T-cell (primary cell): Measurements from ENCODE around the gene LRATD1. TPM values are rescaled to one million over a fixed set of nuclear protein-coding genes. Genes with fewer than 3 reads are reported as not detected.

ENCODE experiments used
- ATAC-seq, 4 experiments: fragments of 200-7000 bp in 3 of 4; fragments of 150-1000 bp in 1 of 4; cut with Tn5 transposase; replicated peaks in 1 of 4; 1 replicate in 3 of 4; 2 replicates in 1 of 4; pipeline ENCODE4 v1.10.0; 2021; ENCODE audit warnings: moderate library complexity in 3 of 4, mild to moderate bottlenecking in 2 of 4, moderate number of reproducible peaks in 1 of 4
- CTCF ChIA-PET, 2 donors: fragments of 300-600 bp; sonication (Branson Sonifier 250); formaldehyde crosslinking; loops; one replicate each; lab custom pipeline; 2022; ENCODE audit warnings: antibody characterized with exemption in 2 of 2; lab: Charles Lee
- POLR2A ChIA-PET, 2 donors: fragments of 300-600 bp; sonication (Branson Sonifier 250); formaldehyde crosslinking; loops; one replicate each; lab custom pipeline; 2022; ENCODE audit warnings: antibody characterized with exemption in 2 of 2; lab: Charles Lee
- DNase-seq, 35 experiments: peaks; one replicate each; pipeline versions ENCODE4 v3.0.0 to v3.0.0-alpha.2; 2013 to 2023
- H3K27ac ChIP-seq: one replicate; pipeline ENCODE4 v1.5.1; 2013; ENCODE audit warnings: low read length
- H3K27me3 ChIP-seq, 2 experiments: replicated peaks in 1 of 2; 1 replicate in 1 of 2; 2 replicates in 1 of 2; pipeline versions ENCODE4 v1.6.1 to v1.7.0; 2013; ENCODE audit warnings: low read length in 1 of 2, mixed read lengths in 1 of 2; ENCODE audit not compliant: control insufficient read depth in 2 of 2, insufficient read depth in 2 of 2; ENCODE audit errors: extremely low read depth in 1 of 2
- H3K36me3 ChIP-seq, 2 donors: 1 replicate in 1 of 2; 2 replicates in 1 of 2; pipeline versions ENCODE4 v1.6.1 to v1.7.0; 2013; ENCODE audit warnings: low read length in 1 of 2; ENCODE audit not compliant: control insufficient read depth in 2 of 2, insufficient read depth in 1 of 2; ENCODE audit errors: extremely low read depth in 1 of 2
- H3K4me1 ChIP-seq, 2 experiments: 1 replicate in 1 of 2; 2 replicates in 1 of 2; pipeline versions ENCODE4 v1.6.1 to v1.7.0; 2013; ENCODE audit warnings: low read length in 2 of 2, mixed read lengths in 1 of 2; ENCODE audit not compliant: insufficient read depth in 2 of 2, control insufficient read depth in 1 of 2; ENCODE audit errors: extremely low read depth in 1 of 2
- H3K4me3 ChIP-seq, 2 donors: 1 replicate in 1 of 2; 2 replicates in 1 of 2; pipeline versions ENCODE4 v1.5.1 to v1.7.0; 2013; ENCODE audit warnings: mild to moderate bottlenecking in 2 of 2, low read length in 1 of 2, moderate library complexity in 1 of 2; ENCODE audit not compliant: control insufficient read depth in 1 of 2; ENCODE audit errors: extremely low read depth in 1 of 2
- H3K9me3 ChIP-seq: 2 replicates; pipeline ENCODE4 v1.7.0; 2013
- H3K27ac Mint-ChIP-seq, 2 donors: one replicate each; pipeline ENCODE4 v1.8.0; 2020 to 2021; ENCODE audit warnings: mild to moderate bottlenecking in 2 of 2, mixed read lengths in 2 of 2
- H3K27me3 Mint-ChIP-seq, 2 donors: one replicate each; pipeline ENCODE4 v1.8.0; 2021 to 2022; ENCODE audit warnings: mixed read lengths in 2 of 2
- H3K36me3 Mint-ChIP-seq: one replicate; pipeline ENCODE4 v1.8.0; 2021; ENCODE audit warnings: mixed read lengths
- H3K4me1 Mint-ChIP-seq, 3 donors: one replicate each; pipeline ENCODE4 v1.8.0; 2020 to 2022; ENCODE audit warnings: mixed read lengths in 3 of 3, mild to moderate bottlenecking in 1 of 3
- H3K4me3 Mint-ChIP-seq, 3 donors: one replicate each; pipeline ENCODE4 v1.8.0; 2020 to 2022; ENCODE audit warnings: mild to moderate bottlenecking in 3 of 3, mixed read lengths in 3 of 3, moderate library complexity in 3 of 3
- H3K9me3 Mint-ChIP-seq, 3 donors: one replicate each; pipeline ENCODE4 v1.8.0; 2020 to 2022; ENCODE audit warnings: mixed read lengths in 3 of 3
- WGBS: methylation state at CpG from one replicate; pipeline ENCODE4 v1.1.5; 2013; ENCODE audit warnings: missing lambda C conversion rate; ENCODE audit not compliant: insufficient coverage; 5-methylcytosine and 5-hydroxymethylcytosine counted together
- total RNA-seq, 35 experiments: library from RNA in 6 of 35; stranded (reverse) in 6 of 35; fragments of 120-200 nt in 1 of 35; gene quantifications; one replicate each; pipeline versions ENCODE4 v1.2.1 to v1.2.4 and lab custom pipeline; 2013 to 2026

The LRATD1 gene
- total RNA-seq, 5 donors from 2014 or later (not counting 1 experiment from before 2014, with no cell fraction given) = 0.06 to 0.19 TPM; not detected in 3

GRCh38 chr2:14635391-14635871 lies 2.9 kb downstream of the LRATD1 start:
- H3K36me3 ChIP-seq = no peaks in the 10 kb centered on the region
- no peak overlapping the region for H3K27ac ChIP-seq
- Mint-ChIP-seq H3K27me3 (peaks cover 41 to 50% of the 10 kb centered on the region in 2 donors), H3K27ac (no peak overlapping the region), H3K4me1 (no peaks in the 10 kb centered on the region), H3K36me3 (no peaks in the 10 kb centered on the region), H3K9me3 (no peaks in the 10 kb centered on the region), H3K4me3 (no peak overlapping the region)
- no peak overlapping the region for H3K4me3 ChIP-seq
- peaks cover 0 to 3% of the 10 kb centered on the region in 2 experiments for H3K4me1 ChIP-seq
- POLR2A ChIA-PET = no interaction called here
- DNase-seq = no peak
- H3K27me3 ChIP-seq = peaks cover 15 to 35% of the 10 kb centered on the region in 2 experiments
- CTCF ChIA-PET = no interaction called here
- ATAC-seq = no peak
- 7% methylated on average over 19 of the region's 24 CpGs for WGBS
- H3K9me3 ChIP-seq = no peaks in the 10 kb centered on the region

- no peak overlapping the region for H3K27ac Mint-ChIP-seq
- H3K4me1 ChIP-seq = peaks cover 0 to 3% of the 10 kb centered on the region in 2 experiments
- no peaks in the 10 kb centered on the region for H3K4me1 Mint-ChIP-seq
- H3K9me3 Mint-ChIP-seq = peaks cover 0 to 4% (median 0%) of the 10 kb centered on the region in 3 donors
- H3K27me3 ChIP-seq = peaks cover 6 to 21% of the 10 kb centered on the region in 2 experiments
- H3K36me3 ChIP-seq = no peaks in the 10 kb centered on the region
- DNase-seq = no peak
- no peaks in the 10 kb centered on the region for H3K36me3 Mint-ChIP-seq
- H3K27me3 Mint-ChIP-seq = peaks cover 23 to 25% of the 10 kb centered on the region in 2 donors
- CTCF ChIA-PET = interaction anchor here in 1 of 2 donors (0.7 kb wide), 1 partner anchor 503 kb away, joined by 6 read pairs; no protein-coding TSS in a partner anchor
- POLR2A ChIA-PET = no interaction called here
- H3K4me3 Mint-ChIP-seq = no peak overlapping the region
- no peak for ATAC-seq
- no peak overlapping the region for H3K4me3 ChIP-seq
- no peaks in the 10 kb centered on the region for H3K9me3 ChIP-seq
- no CpG with 5 or more reads among the region's 2 CpGs for WGBS
- no peak overlapping the region for H3K27ac ChIP-seq
Measured at GRCh38 chr2:14638488-14638887, 6.0 kb downstream of the LRATD1 start.

DNA sequence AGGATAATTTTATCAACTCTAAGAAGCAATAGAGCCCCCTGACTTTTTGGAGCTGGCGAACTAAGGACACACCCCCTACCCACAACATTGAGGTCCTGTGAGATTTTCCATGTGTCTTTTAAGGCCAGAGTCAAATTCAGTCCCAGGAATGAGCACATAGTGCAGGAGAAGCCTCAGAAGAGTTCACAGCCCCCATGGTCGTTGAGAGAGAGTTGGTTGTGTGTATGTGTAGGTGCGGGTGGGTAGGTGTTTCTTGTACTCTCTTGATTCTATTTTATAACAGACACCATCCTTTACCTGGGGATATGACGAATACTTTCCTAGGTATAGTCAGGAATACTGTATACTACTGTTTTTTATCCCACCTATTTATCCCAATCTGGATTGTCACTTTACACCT lies 8.6 kb downstream of the LRATD1 start:
- no peaks in the 10 kb centered on the region for H3K36me3 Mint-ChIP-seq
- WGBS = no CpG with 5 or more reads among the region's 4 CpGs
- Histone ChIP-seq H3K27ac (no peak overlapping the region), H3K4me1 (no peaks in the 10 kb centered on the region), H3K36me3 (no peaks in the 10 kb centered on the region), H3K4me3 (no peak overlapping the region), H3K27me3 (peaks cover 0 to 6% of the 10 kb centered on the region in 2 experiments), H3K9me3 (no peaks in the 10 kb centered on the region)
- no peak overlapping the region for H3K27ac Mint-ChIP-seq
- peaks cover 0 to 4% (median 3%) of the 10 kb centered on the region in 3 donors for H3K9me3 Mint-ChIP-seq
- no peak for DNase-seq
- ChIA-PET CTCF (no interaction called here), POLR2A (no interaction called here)
- H3K4me3 Mint-ChIP-seq = no peak overlapping the region
- ATAC-seq = no peak
- no peaks in the 10 kb centered on the region for H3K4me1 Mint-ChIP-seq
- H3K27me3 Mint-ChIP-seq = peaks cover 10 to 19% of the 10 kb centered on the region in 2 donors

GRCh38 chr2:14642499-14642898 lies 10.0 kb downstream of the LRATD1 start:
- ATAC-seq = no peak
- H3K4me1 ChIP-seq = no peaks in the 10 kb centered on the region

DNA sequence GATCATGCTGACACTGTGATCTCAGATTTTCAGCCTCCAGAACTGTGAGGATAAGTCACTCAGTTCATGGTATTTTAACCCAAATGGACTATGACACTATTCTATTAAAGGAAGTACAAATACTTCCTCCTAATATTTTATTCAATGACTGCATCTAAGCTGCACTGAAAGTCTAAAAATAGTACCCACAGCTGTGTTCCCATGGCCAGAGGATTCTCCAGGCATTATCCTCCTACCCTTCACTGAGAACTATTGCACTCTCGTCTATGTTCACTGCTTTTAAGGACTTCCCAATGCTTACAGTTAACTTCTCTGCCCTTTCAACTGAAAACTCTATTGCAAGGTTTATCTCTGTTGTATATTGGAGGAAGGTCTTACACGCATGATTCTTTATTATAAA lies 15.2 kb downstream of the LRATD1 start:
- no peaks in the 10 kb centered on the region for H3K27me3 ChIP-seq
- no peaks in the 10 kb centered on the region for H3K36me3 ChIP-seq
- Mint-ChIP-seq H3K4me3 (no peak overlapping the region), H3K4me1 (no peaks in the 10 kb centered on the region), H3K36me3 (no peaks in the 10 kb centered on the region), H3K27ac (no peak overlapping the region), H3K9me3 (peaks cover 0 to 3% (median 0%) of the 10 kb centered on the region in 3 donors), H3K27me3 (peaks cover 0 to 5% of the 10 kb centered on the region in 2 donors)
- no peak overlapping the region for H3K27ac ChIP-seq
- H3K9me3 ChIP-seq = no peaks in the 10 kb centered on the region
- WGBS = no CpG with 5 or more reads among the region's 2 CpGs
- no peak for DNase-seq
- ChIA-PET POLR2A (no interaction called here), CTCF (no interaction called here)
- ATAC-seq = no peak
- no peak overlapping the region for H3K4me3 ChIP-seq
- H3K4me1 ChIP-seq = no peaks in the 10 kb centered on the region

More at GRCh38 chr2:14642499-14642898, 10.0 kb downstream of the LRATD1 start:
- H3K36me3 ChIP-seq = no peaks in the 10 kb centered on the region
- no peak overlapping the region for H3K27ac Mint-ChIP-seq
- DNase-seq = no peak
- no peak overlapping the region for H3K4me3 Mint-ChIP-seq
- 82% methylated on average over 1 of the region's 4 CpGs for WGBS
- CTCF ChIA-PET = no interaction called here
- H3K27me3 ChIP-seq = no peaks in the 10 kb centered on the region
- H3K4me1 Mint-ChIP-seq = no peaks in the 10 kb centered on the region
- no peaks in the 10 kb centered on the region for H3K9me3 ChIP-seq
- no peaks in the 10 kb centered on the region for H3K36me3 Mint-ChIP-seq
- POLR2A ChIA-PET = no interaction called here
- H3K27me3 Mint-ChIP-seq = peaks cover 0 to 8% of the 10 kb centered on the region in 2 donors
- H3K4me3 ChIP-seq = no peak overlapping the region
- H3K27ac ChIP-seq = no peak overlapping the region
- peaks cover 0 to 4% (median 3%) of the 10 kb centered on the region in 3 donors for H3K9me3 Mint-ChIP-seq

DNA sequence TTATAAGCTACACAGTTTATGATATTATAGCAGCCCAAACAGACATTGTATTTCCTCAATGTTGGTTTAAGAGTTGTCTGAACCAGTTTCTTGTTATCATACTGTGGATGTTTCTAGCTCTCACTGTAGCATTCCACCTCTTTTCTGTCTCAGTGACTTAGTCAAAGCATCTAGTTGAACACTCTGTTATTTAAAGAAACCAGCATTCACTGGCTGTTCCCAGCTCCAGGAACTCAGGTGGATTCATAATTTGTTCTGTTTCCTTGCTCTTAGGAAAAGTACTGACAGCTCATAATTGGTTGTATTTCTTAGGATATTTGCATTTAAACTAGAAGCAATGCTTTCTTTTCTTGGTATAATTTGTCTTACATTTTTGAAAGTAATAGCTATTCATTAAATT lies 17.5 kb downstream of the LRATD1 start:
- POLR2A ChIA-PET = no interaction called here
- no peak overlapping the region for H3K27ac Mint-ChIP-seq
- H3K4me1 ChIP-seq = no peaks in the 10 kb centered on the region
- no peaks in the 10 kb centered on the region for H3K4me1 Mint-ChIP-seq
- H3K27me3 Mint-ChIP-seq = peaks cover 0 to 5% of the 10 kb centered on the region in 2 donors
- H3K9me3 Mint-ChIP-seq = peaks cover 0 to 3% (median 0%) of the 10 kb centered on the region in 3 donors
- CTCF ChIA-PET = no interaction called here
- no peak overlapping the region for H3K27ac ChIP-seq
- H3K27me3 ChIP-seq = no peaks in the 10 kb centered on the region
- H3K36me3 ChIP-seq = no peaks in the 10 kb centered on the region
- H3K36me3 Mint-ChIP-seq = no peaks in the 10 kb centered on the region
- DNase-seq (no peak), ATAC-seq (no peak)
- H3K4me3 ChIP-seq = no peak overlapping the region
- no peaks in the 10 kb centered on the region for H3K9me3 ChIP-seq
- H3K4me3 Mint-ChIP-seq = no peak overlapping the region
